Neural cell (in vitro differentiated cells): ENCODE data around the gene STH. TPM values are rescaled to one million over a fixed set of nuclear protein-coding genes. Genes with fewer than 3 reads are reported as not detected.

Source experiments
- H2AFZ ChIP-seq: fragments of 200-600, 300-800 bp; sonication (generic), shearing (Covaris generic); 2 replicates; pipeline ENCODE4 v1.6.0; 2014; ENCODE audit warnings: low read depth, mild to moderate bottlenecking, antibody characterized with exemption, low read length, moderate library complexity
- H3F3A ChIP-seq: fragments of 200-600 bp; shearing (Covaris generic); 2 replicates; pipeline ENCODE4 v1.6.1; 2016; ENCODE audit warnings: mild to moderate bottlenecking, moderate library complexity, mixed read lengths, antibody characterized with exemption, low read length; ENCODE audit not compliant: insufficient read depth, poor library complexity, severe bottlenecking
- H3K27ac ChIP-seq: fragments of 200-600, 300-800 bp; sonication (generic), shearing (Covaris generic); 2 replicates; pipeline ENCODE4 v1.5.1; 2014; ENCODE audit warnings: mild to moderate bottlenecking, low read length, moderate library complexity
- H3K27me3 ChIP-seq: fragments of 300-800, 200-600 bp; sonication (generic), shearing (Covaris generic); 2 replicates; pipeline ENCODE4 v1.6.0; 2014; ENCODE audit warnings: mild to moderate bottlenecking, low read depth, low read length, moderate library complexity; ENCODE audit not compliant: insufficient read depth
- H3K36me3 ChIP-seq: fragments of 300-800, 200-600 bp; sonication (generic), shearing (Covaris generic); 2 replicates; pipeline ENCODE4 v1.5.1; 2014; ENCODE audit warnings: mild to moderate bottlenecking, antibody characterized with exemption, low read length, moderate library complexity; ENCODE audit not compliant: insufficient read depth
- H3K4me2 ChIP-seq: fragments of 300-800, 200-600 bp; sonication (generic), shearing (Covaris generic); 2 replicates; pipeline ENCODE4 v1.6.0; 2014; ENCODE audit warnings: mild to moderate bottlenecking, low read length
- H3K4me3 ChIP-seq: fragments of 300-800, 200-600 bp; sonication (generic), shearing (Covaris generic); 2 replicates; pipeline ENCODE4 v1.5.1; 2014; ENCODE audit warnings: mild to moderate bottlenecking, low read length, moderate library complexity
- H3K79me2 ChIP-seq: fragments of 200-600 bp; shearing (Covaris generic); replicated peaks from 2 replicates; pipeline ENCODE4 v1.6.0; 2014; ENCODE audit warnings: mild to moderate bottlenecking, low read length, moderate library complexity; ENCODE audit not compliant: insufficient read depth
- H3K9ac ChIP-seq: fragments of 300-800, 200-600 bp; sonication (generic), shearing (Covaris generic); 2 replicates; pipeline ENCODE4 v1.6.1; 2016; ENCODE audit warnings: mild to moderate bottlenecking, low read length, mixed read lengths
- H3K9me2 ChIP-seq: fragments of 200-600 bp; shearing (Covaris generic); 2 replicates; pipeline ENCODE4 v1.6.1; 2016; ENCODE audit warnings: mild to moderate bottlenecking, low read length, mixed read lengths; ENCODE audit not compliant: insufficient read depth
- H3K9me3 ChIP-seq: fragments of 200-600, 300-800 bp; sonication (generic), shearing (Covaris generic); 2 replicates; pipeline ENCODE4 v1.6.1; 2016; ENCODE audit warnings: mild to moderate bottlenecking, mixed run types, low read length, moderate library complexity, mixed read lengths
- H4K20me1 ChIP-seq: fragments of 200-600 bp; shearing (Covaris generic); 2 replicates; pipeline ENCODE4 v1.6.1; 2016; ENCODE audit warnings: mild to moderate bottlenecking, mixed run types; ENCODE audit not compliant: insufficient read depth
- CTCF ChIP-seq: fragments of 450-650 bp; IDR thresholded peaks from 2 replicates; pipeline ENCODE4 v1.5.1; 2014; ENCODE audit warnings: antibody characterized with exemption, mild to moderate bottlenecking, moderate library complexity; ENCODE audit not compliant: poor library complexity, severe bottlenecking
- EP300 ChIP-seq: fragments of 450-650 bp; conservative IDR thresholded peaks from 2 replicates; pipeline ENCODE4 v1.6.1; 2014; ENCODE audit warnings: antibody characterized with exemption, mild to moderate bottlenecking, moderate library complexity; ENCODE audit not compliant: poor library complexity, severe bottlenecking
- EZH2 ChIP-seq: fragments of 200-600, 300-800 bp; shearing (Covaris generic), sonication (generic); IDR thresholded peaks from 2 replicates; pipeline ENCODE4 v1.6.1; 2014; ENCODE audit warnings: antibody characterized with exemption, low read length, borderline replicate concordance, mild to moderate bottlenecking; ENCODE audit not compliant: insufficient read depth, poor library complexity, severe bottlenecking
- MXI1 ChIP-seq: fragments of 450-650 bp; conservative IDR thresholded peaks from 2 replicates; pipeline ENCODE4 v1.6.1; 2014; ENCODE audit warnings: antibody characterized with exemption, mild to moderate bottlenecking; ENCODE audit not compliant: poor library complexity, severe bottlenecking
- POLR2AphosphoS5 ChIP-seq: IDR thresholded peaks from 2 replicates; pipeline ENCODE4 v1.6.1; 2012
- RAD21 ChIP-seq: fragments of 450-650 bp; conservative IDR thresholded peaks from 2 replicates; pipeline ENCODE4 v1.6.1; 2014; ENCODE audit warnings: antibody characterized with exemption, mild to moderate bottlenecking, moderate library complexity
- REST ChIP-seq: IDR thresholded peaks from 2 replicates; pipeline ENCODE4 v1.6.1; 2012; ENCODE audit warnings: borderline replicate concordance
- SMC3 ChIP-seq: fragments of 450-650 bp; conservative IDR thresholded peaks from 2 replicates; pipeline ENCODE4 v1.6.1; 2014; ENCODE audit warnings: antibody characterized with exemption, mild to moderate bottlenecking, moderate library complexity; ENCODE audit not compliant: poor library complexity
- TAF1 ChIP-seq: IDR thresholded peaks from 2 replicates; pipeline ENCODE4 v1.6.1; 2012; ENCODE audit warnings: low read depth
- polyA plus RNA-seq: library from polyadenylated mRNA; depleted of rRNA; stranded (reverse); fragments of >200 nt; gene quantifications from 2 replicates; pipeline ENCODE4 v1.2.3, GENCODE V29; 2014

The STH gene
- polyA plus RNA-seq, 1 donor from 2014 or later: not detected

- Histone ChIP-seq H3K9me2 (no peaks in the 10 kb centered on the region), H3K9ac (no peak overlapping the region), H3K4me3 (no peak overlapping the region)
Measured at GRCh38 chr17:45966606-45967280, 32.3 kb upstream of the STH start.

GRCh38 chr17:45967378-45967777 is 31.7 kb upstream of the STH start:
- no peaks in the 10 kb centered on the region for H3K27me3 ChIP-seq
- no peak overlapping the region for H3K4me2 ChIP-seq
- H2AFZ ChIP-seq: no peak overlapping the region
- H3K27ac ChIP-seq: no peak overlapping the region
- no peaks in the 10 kb centered on the region for H3K79me2 ChIP-seq
- H3K9me2 ChIP-seq: no peaks in the 10 kb centered on the region
- peaks cover 12% of the 10 kb centered on the region for H3K36me3 ChIP-seq
- H3K9ac ChIP-seq: no peak overlapping the region
- no peaks in the 10 kb centered on the region for H4K20me1 ChIP-seq
- TF ChIP-seq TAF1 (no peak), MXI1 (no peak), SMC3 (no peak), EZH2 (no peak), POLR2AphosphoS5 (no peak), RAD21 (no peak), EP300 (no peak), CTCF (no peak), REST (no peak)
- H3K9me3 ChIP-seq: no peaks in the 10 kb centered on the region
- H3F3A ChIP-seq: no peaks in the 10 kb centered on the region
- H3K4me3 ChIP-seq: no peak overlapping the region

More at GRCh38 chr17:45966606-45967280, 32.3 kb upstream of the STH start:
- Histone ChIP-seq H3K4me2 (no peak overlapping the region), H3K36me3 (peaks cover 6% of the 10 kb centered on the region), H3K9me3 (no peaks in the 10 kb centered on the region), H3K27ac (no peak overlapping the region), H3K79me2 (no peaks in the 10 kb centered on the region), H2AFZ (no peak overlapping the region), H3K27me3 (no peaks in the 10 kb centered on the region), H3F3A (no peaks in the 10 kb centered on the region), H4K20me1 (no peaks in the 10 kb centered on the region)
- TF ChIP-seq MXI1 (no peak), POLR2AphosphoS5 (peak; percentile 34), TAF1 (no peak)
